NT2/D1 (cell line): Measurements from ENCODE around the gene CDH22.
A peak's percentile ranks its signal among the peaks of the same experiment; 100 is the strongest.

Experiments
- DNase-seq: peaks from one replicate; pipeline ENCODE4 v3.0.0-alpha.2; 2011; ENCODE audit warnings: low read depth, low spot score
- H3K27me3 ChIP-seq: 2 replicates; pipeline ENCODE4 v1.6.0; 2011; ENCODE audit warnings: mild to moderate bottlenecking; ENCODE audit not compliant: insufficient read length, insufficient read depth
- H3K36me3 ChIP-seq: 2 replicates; pipeline ENCODE4 v1.6.1; 2011; ENCODE audit warnings: mild to moderate bottlenecking, low read length, mixed read lengths; ENCODE audit not compliant: insufficient read depth, insufficient read length
- H3K4me1 ChIP-seq: 2 replicates; pipeline ENCODE4 v1.5.1; 2011; ENCODE audit not compliant: insufficient read depth, insufficient read length
- H3K4me3 ChIP-seq: 2 replicates; pipeline ENCODE4 v1.5.1; 2011; ENCODE audit warnings: low read depth; ENCODE audit not compliant: insufficient read length
- H3K9ac ChIP-seq: 2 replicates; pipeline ENCODE4 v1.6.0; 2011; ENCODE audit warnings: low read depth; ENCODE audit not compliant: insufficient read length
- H3K9me3 ChIP-seq: 2 replicates; pipeline ENCODE4 v1.5.1; 2011; ENCODE audit warnings: mild to moderate bottlenecking, low read length; ENCODE audit not compliant: insufficient read depth
- SUZ12 ChIP-seq: IDR thresholded peaks from 2 replicates; pipeline ENCODE4 v1.6.1; 2011; ENCODE audit not compliant: insufficient read length, insufficient read depth; ENCODE audit errors: extremely low read depth
- YY1 ChIP-seq: IDR thresholded peaks from 2 replicates; pipeline ENCODE4 v1.6.1; 2011; ENCODE audit not compliant: insufficient read length, insufficient read depth
- ZNF274 ChIP-seq: IDR thresholded peaks from 2 replicates; pipeline ENCODE4 v1.6.1; 2011; ENCODE audit warnings: mild to moderate bottlenecking, low read depth, low read length

Gene CDH22

GRCh38 chr20:46325789-46326188 lies 17.5 kb upstream of the CDH22 start:
- no peak for DNase-seq
- Histone ChIP-seq H3K9ac (no peak overlapping the region), H3K4me3 (no peak overlapping the region), H3K27me3 (no peaks in the 10 kb centered on the region), H3K4me1 (peaks cover 14% of the 10 kb centered on the region), H3K9me3 (no peaks in the 10 kb centered on the region), H3K36me3 (no peaks in the 10 kb centered on the region)
- TF ChIP-seq ZNF274 (no peak), YY1 (no peak), SUZ12 (no peak)

GRCh38 chr20:46324960-46325703 lies 16.8 kb upstream of the CDH22 start:
- peak; percentile 38 for DNase-seq
- H3K4me3 ChIP-seq, result no peak overlapping the region
- H3K4me1 ChIP-seq, result peaks cover 14% of the 10 kb centered on the region
- no peak for TF ChIP-seq YY1
- TF ChIP-seq SUZ12, result no peak
- no peak for TF ChIP-seq ZNF274
- H3K27me3 ChIP-seq, result no peaks in the 10 kb centered on the region
- no peak overlapping the region for H3K9ac ChIP-seq
- H3K9me3 ChIP-seq, result no peaks in the 10 kb centered on the region
- H3K36me3 ChIP-seq, result no peaks in the 10 kb centered on the region

GRCh38 chr20:46324379-46324778 lies 16.1 kb upstream of the CDH22 start:
- DNase-seq, result no peak
- Histone ChIP-seq H3K9me3 (no peaks in the 10 kb centered on the region), H3K36me3 (no peaks in the 10 kb centered on the region), H3K27me3 (no peaks in the 10 kb centered on the region), H3K9ac (no peak overlapping the region), H3K4me3 (no peak overlapping the region), H3K4me1 (peaks cover 9% of the 10 kb centered on the region)
- no peak for TF ChIP-seq ZNF274
- no peak for TF ChIP-seq SUZ12
- TF ChIP-seq YY1, result no peak

- DNase-seq, result no peak
- H3K9ac ChIP-seq, result no peak overlapping the region
- no peaks in the 10 kb centered on the region for H3K27me3 ChIP-seq
- TF ChIP-seq SUZ12, result no peak
- no peak for TF ChIP-seq YY1
- TF ChIP-seq ZNF274, result no peak
- peaks cover 2% of the 10 kb centered on the region for H3K4me1 ChIP-seq
- no peaks in the 10 kb centered on the region for H3K9me3 ChIP-seq
- H3K4me3 ChIP-seq, result no peak overlapping the region
- H3K36me3 ChIP-seq, result no peaks in the 10 kb centered on the region
Measured at GRCh38 chr20:46323557-46323956, 15.3 kb upstream of the CDH22 start.

GRCh38 chr20:46322641-46323040 lies 14.3 kb upstream of the CDH22 start:
- Histone ChIP-seq H3K9me3 (no peaks in the 10 kb centered on the region), H3K4me3 (no peak overlapping the region), H3K27me3 (no peaks in the 10 kb centered on the region), H3K9ac (no peak overlapping the region), H3K36me3 (no peaks in the 10 kb centered on the region), H3K4me1 (peaks cover 2% of the 10 kb centered on the region)
- DNase-seq, result no peak
- no peak for TF ChIP-seq SUZ12
- no peak for TF ChIP-seq ZNF274
- no peak for TF ChIP-seq YY1

- TF ChIP-seq YY1, result no peak
- no peak for TF ChIP-seq SUZ12
- no peak for TF ChIP-seq ZNF274
- DNase-seq, result no peak
- peaks cover 29% of the 10 kb centered on the region for H3K27me3 ChIP-seq
Measured at GRCh38 chr20:46317685-46318177, 9.4 kb upstream of the CDH22 start.

GRCh38 chr20:46316984-46317684 lies 8.8 kb upstream of the CDH22 start:
- TF ChIP-seq YY1 (no peak), SUZ12 (no peak), ZNF274 (no peak)
- Histone ChIP-seq H3K9me3 (no peaks in the 10 kb centered on the region), H3K4me3 (no peak overlapping the region), H3K4me1 (no peaks in the 10 kb centered on the region), H3K9ac (no peak overlapping the region), H3K36me3 (no peaks in the 10 kb centered on the region), H3K27me3 (peaks cover 35% of the 10 kb centered on the region)
- DNase-seq, result no peak

More at GRCh38 chr20:46317685-46318177, 9.4 kb upstream of the CDH22 start:
- no peaks in the 10 kb centered on the region for H3K9me3 ChIP-seq
- H3K36me3 ChIP-seq, result no peaks in the 10 kb centered on the region
- no peaks in the 10 kb centered on the region for H3K4me1 ChIP-seq
- H3K9ac ChIP-seq, result no peak overlapping the region
- no peak overlapping the region for H3K4me3 ChIP-seq
